ENCODE measurements around the gene LRPPRC. TPM values are rescaled to one million over a fixed set of nuclear protein-coding genes. Genes with fewer than 3 reads are reported as not detected.

LRPPRC gene
- total and polyA plus RNA-seq, 2 donors (not counting 3 experiments of a cell fraction or from before 2014, with no cell fraction given) = 22.6 to 94.0 TPM

DNA sequence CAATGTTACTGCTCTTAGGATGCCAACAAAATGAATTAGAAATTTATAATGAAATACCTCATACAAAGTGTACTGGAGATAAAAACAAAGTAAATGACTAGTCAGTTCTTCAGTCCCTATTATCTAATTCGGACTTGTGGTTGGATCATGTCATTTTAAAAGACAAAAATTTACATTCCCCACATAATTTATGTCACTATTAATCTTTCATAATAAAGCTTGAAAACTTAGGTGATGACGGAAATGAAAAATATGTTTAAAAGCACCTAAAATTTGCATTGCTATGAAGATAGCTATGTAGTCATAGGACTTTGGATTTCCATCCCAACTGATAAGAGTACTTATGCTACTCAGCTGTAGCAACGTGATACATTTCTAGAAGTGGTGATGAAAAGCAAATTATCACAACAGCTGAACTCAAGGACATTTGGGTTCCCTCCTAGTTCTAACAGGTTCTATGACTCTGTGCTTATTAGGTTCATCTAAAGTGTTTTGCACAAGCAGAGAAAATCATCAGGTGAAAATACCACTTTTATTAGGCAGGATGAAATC is 58.4 kb downstream of the LRPPRC start:
- POLR2A ChIA-PET = no interaction called here
- no peak overlapping the region for H2AFZ ChIP-seq (ENCODE audit: low read depth, low read length)
- H3K9me1 ChIP-seq (replicated peaks; ENCODE audit: control insufficient read depth, extremely low read depth, insufficient read depth, low read length) = no peaks in the 10 kb centered on the region

More for the DNA sequence above, 58.4 kb downstream of the LRPPRC start:
- Histone ChIP-seq H3K9ac (replicated peaks; ENCODE audit: extremely low read depth, insufficient read depth, low read length) (no peak overlapping the region), H3K27ac (ENCODE audit: insufficient read depth, low read depth, low read length) (no peak overlapping the region), H3K4me1 (ENCODE audit: control insufficient read depth, extremely low read depth, insufficient read depth, low read length) (no peaks in the 10 kb centered on the region), H3K79me2 (ENCODE audit: control insufficient read depth, insufficient read depth, low read length) (peaks cover 10% of the 10 kb centered on the region), H3K27me3 (ENCODE audit: control insufficient read depth in 2 of 2, insufficient read depth in 2 of 2, low read length in 2 of 2) (no peaks in the 10 kb centered on the region), H4K20me1 (replicated peaks; ENCODE audit: control insufficient read depth, extremely low read depth, insufficient read depth, low read length) (no peaks in the 10 kb centered on the region), H3K4me2 (ENCODE audit: insufficient read depth, low read length) (no peak overlapping the region), H3K9me3 (replicated peaks; ENCODE audit: control insufficient read depth, insufficient read depth, low read length) (no peaks in the 10 kb centered on the region), H3K4me3 (replicated peaks in 1 of 3; ENCODE audit: insufficient read depth in 1 of 3, low read depth in 1 of 3, low read length in 3 of 3) (no peak overlapping the region), H3K36me3 (ENCODE audit: control insufficient read depth in 2 of 2, extremely low read depth in 1 of 2, insufficient read depth in 2 of 2, low read length in 2 of 2) (peaks cover 0 to 24% of the 10 kb centered on the region in 2 experiments)
- BruUV-seq (replicated peaks) = no TSS peak
- intact Hi-C loops (cut with micrococcal nuclease) (no loop called here), dilution Hi-C loops (cut with MboI; ENCODE audit: extremely low pct_ligation_motif_present, low sequenced_read_pairs) (no loop called here)
- FAIRE-seq (no peak), DNase-seq (ENCODE audit: low read depth, low spot score) (no peak)
- TF ChIP-seq FOS (IDR thresholded peaks at IDR 0.05; ENCODE audit: borderline replicate concordance, insufficient read depth, low read length) = no peak
- TF ChIP-seq GATA2 (IDR thresholded peaks at IDR 0.05; ENCODE audit: insufficient read depth, insufficient read length, low read depth, low read length) = no peak
- no peak for TF ChIP-seq POLR2A (IDR thresholded peaks at IDR 0.05; ENCODE audit: low read depth, low read length)
- no peak for TF ChIP-seq MYC (IDR thresholded peaks at IDR 0.05; ENCODE audit: low read depth, low read length)
- no peak for TF ChIP-seq JUN (IDR thresholded peaks at IDR 0.05; ENCODE audit: borderline replicate concordance, insufficient read depth, insufficient read length, low read depth)
- no peak for TF ChIP-seq POLR2AphosphoS5 (IDR thresholded peaks at IDR 0.05; ENCODE audit: insufficient read depth, low read depth, low read length)
- TF ChIP-seq, protein P1, sequence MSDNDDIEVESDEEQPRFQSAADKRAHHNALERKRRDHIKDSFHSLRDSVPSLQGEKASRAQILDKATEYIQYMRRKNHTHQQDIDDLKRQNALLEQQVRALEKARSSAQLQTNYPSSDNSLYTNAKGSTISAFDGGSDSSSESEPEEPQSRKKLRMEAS (IDR thresholded peaks at IDR 0.05; ENCODE audit: insufficient read depth, insufficient read length) = no peak
- TF ChIP-seq, protein P2, sequence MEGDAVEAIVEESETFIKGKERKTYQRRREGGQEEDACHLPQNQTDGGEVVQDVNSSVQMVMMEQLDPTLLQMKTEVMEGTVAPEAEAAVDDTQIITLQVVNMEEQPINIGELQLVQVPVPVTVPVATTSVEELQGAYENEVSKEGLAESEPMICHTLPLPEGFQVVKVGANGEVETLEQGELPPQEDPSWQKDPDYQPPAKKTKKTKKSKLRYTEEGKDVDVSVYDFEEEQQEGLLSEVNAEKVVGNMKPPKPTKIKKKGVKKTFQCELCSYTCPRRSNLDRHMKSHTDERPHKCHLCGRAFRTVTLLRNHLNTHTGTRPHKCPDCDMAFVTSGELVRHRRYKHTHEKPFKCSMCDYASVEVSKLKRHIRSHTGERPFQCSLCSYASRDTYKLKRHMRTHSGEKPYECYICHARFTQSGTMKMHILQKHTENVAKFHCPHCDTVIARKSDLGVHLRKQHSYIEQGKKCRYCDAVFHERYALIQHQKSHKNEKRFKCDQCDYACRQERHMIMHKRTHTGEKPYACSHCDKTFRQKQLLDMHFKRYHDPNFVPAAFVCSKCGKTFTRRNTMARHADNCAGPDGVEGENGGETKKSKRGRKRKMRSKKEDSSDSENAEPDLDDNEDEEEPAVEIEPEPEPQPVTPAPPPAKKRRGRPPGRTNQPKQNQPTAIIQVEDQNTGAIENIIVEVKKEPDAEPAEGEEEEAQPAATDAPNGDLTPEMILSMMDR (IDR thresholded peaks at IDR 0.05; ENCODE audit: extremely low read depth in 1 of 2, insufficient read depth in 1 of 2, low read depth in 1 of 2, low read length in 2 of 2) = no peak
- no peak for TF ChIP-seq EZH2 (IDR thresholded peaks at IDR 0.05; ENCODE audit: borderline replicate concordance, low read depth, low read length, severe bottlenecking)
- CTCF ChIA-PET = interaction anchor here (1.1 to 1.6 kb wide), 3 partner anchors 11 to 24 kb away, joined by 3 read pairs; no protein-coding TSS in a partner anchor
